GM19397 (cell line): ENCODE results near the gene PRICKLE1.
"Not testable (repeated sequence)": the region's sequence is repeated elsewhere in the genome, so short reads cannot be mapped to it uniquely, and the experiment has no call there.

Experiments
- ATAC-seq: cut with Tn5 transposase; IDR thresholded peaks from one replicate; pipeline ENCODE4 v1.9.1; 2021; ENCODE audit warnings: mild to moderate bottlenecking, moderate library complexity; ENCODE audit not compliant: unreplicated experiment

PRICKLE1 gene

DNA sequence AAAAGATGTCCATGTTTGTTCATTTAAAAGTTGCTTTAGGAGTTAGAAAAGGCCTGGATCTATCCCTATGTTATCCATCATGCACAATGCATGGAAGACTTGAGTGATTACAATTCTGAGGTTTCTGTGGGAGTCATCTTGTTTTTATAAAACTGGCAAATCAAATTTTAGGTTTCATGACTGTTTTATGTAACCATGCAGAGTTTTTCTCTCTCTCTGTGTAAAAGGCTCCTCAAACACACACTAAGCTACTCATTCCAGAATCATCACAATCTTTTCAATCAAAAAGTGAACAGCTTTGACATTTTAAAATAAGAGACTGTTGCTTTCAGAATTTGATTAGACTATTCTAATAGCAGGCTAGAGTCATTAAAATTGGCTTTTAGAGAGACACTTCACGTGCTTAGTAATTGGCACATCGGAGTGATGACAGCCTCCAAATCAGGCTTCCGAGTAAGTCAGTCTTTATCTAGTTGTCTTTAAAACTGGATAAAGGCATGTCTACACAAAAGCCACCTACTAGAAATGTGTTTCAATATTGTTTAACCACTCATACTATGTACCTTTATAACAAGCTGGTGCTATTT lies 31.9 kb downstream of the PRICKLE1 start:
- ATAC-seq: no peak

DNA sequence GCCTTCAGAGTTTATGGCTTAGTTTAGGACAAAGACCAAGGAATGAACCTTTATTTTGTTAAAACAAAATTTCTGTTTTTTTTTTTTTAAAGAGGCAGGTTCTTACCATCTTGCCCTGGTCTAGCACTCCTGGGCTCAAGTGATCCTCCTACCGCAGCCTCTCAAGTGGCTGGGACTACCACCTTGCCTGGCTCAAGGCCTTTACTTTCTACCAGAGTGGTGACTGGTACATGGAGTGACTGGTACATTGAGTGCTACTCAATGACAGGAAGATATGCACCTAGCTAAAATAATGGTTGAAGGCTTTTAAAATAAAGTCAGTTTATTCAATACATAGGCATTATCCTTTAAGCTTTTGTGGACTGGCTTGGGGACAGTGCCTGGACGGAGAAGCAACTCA lies 32.6 kb downstream of the PRICKLE1 start:
- ATAC-seq: no peak

DNA sequence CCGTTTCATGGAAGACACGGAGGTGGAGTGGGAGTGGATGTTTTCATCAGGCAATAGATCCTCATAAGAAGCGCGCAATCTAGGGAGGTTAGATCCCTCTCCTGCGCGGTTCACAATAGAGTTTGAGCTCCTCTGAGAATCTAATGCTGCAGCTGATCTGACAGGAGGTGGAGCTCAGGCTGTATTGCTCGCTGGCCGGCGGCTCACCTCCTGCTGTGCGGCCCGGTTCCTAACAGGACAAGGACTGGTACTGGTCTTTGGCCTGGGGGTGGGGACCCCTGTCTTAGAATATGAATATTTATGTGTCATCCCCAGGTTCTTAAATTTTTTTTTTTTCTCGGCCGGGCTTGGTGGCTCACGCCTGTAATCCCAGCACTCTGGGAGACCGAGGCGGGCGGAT lies 36.7 kb downstream of the PRICKLE1 start:
- ATAC-seq: no peak

DNA sequence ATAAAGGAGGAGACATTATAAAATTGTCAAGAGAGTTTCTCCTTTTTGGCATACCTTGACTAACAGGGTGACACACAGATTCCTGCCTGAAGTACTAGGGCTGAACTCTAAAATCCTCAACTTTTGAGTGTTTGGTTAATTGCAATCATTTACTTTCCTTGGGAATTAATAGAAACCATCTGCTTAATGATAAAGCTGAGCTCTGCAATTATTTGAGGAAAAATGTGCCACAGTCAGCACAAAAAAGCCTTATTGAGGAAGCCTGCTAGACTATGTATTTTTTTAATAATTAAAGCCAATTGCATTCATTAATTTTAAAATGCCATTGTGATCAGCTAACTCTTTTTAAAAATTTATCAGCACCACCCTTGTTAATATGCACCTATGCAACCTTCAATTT lies 38.7 kb downstream of the PRICKLE1 start:
- no peak for ATAC-seq

DNA sequence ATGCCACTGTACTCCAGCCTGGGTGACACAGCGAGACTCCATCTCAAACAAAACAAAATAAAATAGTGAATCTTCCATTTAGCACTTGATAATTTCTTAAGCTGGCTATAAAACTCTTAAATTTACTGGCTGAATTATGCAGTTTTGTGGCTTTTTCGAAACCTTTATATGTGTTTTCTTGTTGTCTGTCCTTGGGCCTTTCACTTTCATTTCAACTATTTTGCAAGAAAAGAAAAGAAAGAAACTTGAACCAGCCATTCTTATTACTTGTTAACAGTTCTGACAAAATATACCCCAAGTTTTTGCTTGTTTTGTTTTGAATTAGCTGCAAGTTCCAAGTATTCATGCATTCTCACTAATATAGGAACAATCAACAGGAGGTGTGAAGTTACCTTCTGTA lies 42.8 kb downstream of the PRICKLE1 start:
- ATAC-seq: no peak

DNA sequence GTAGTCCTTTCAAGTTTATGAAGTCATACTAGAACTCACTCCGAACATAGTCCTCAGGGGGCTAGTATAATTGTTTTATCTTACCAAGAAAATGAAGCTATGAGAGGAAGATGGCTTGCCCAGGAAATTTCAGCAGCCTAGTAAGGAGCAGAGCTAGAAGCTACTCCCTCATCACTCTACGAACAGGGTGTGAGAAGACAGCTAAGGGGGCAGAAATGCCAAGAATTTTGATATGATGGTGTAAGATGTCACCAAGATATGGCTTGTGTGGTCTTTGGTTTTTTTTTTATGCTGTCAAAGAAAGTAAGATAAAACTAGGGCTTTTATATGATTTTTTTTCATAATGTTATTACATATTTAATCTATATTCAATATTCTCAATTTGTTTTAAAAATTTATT lies 47.6 kb downstream of the PRICKLE1 start:
- no peak for ATAC-seq

DNA sequence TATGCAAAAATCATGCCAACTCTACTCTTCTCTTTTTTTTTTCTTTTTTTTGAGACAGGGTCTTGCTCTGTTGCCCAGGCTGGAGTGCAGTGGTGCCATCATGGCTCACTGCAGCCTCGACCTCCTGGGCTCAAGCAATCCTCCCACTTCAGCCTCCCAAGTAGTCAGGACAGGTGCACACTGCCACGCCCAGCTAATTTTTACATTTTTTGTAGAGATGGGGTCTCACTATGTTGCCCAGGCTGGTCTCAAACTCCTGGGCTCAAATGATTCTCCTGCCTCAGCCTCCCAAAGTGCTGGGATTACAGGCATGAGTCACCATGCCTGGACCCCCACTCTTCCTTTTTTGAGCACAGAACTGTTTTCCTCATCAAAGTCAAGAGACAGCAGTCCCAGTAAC lies 48.2 kb downstream of the PRICKLE1 start:
- not testable (repeated sequence) for ATAC-seq

DNA sequence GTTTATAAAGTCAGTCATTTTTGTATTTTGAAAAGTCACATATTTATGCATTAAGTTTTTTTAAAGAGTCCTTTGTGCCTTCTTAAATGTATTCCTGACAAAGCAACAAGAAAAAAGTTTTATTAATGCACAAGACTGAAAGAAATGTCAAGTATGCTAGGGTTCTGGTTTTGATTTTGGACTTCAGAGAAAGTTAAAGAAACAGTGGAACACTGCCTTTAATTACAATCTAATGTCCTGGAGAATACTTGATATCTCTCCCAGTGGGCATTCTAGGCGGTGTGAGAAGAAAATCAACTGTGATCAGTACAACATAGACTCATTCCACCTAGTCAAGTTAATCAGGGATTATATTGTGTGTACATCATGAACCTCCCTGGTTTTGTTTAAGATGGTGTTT lies 49.9 kb downstream of the PRICKLE1 start:
- ATAC-seq: no peak

DNA sequence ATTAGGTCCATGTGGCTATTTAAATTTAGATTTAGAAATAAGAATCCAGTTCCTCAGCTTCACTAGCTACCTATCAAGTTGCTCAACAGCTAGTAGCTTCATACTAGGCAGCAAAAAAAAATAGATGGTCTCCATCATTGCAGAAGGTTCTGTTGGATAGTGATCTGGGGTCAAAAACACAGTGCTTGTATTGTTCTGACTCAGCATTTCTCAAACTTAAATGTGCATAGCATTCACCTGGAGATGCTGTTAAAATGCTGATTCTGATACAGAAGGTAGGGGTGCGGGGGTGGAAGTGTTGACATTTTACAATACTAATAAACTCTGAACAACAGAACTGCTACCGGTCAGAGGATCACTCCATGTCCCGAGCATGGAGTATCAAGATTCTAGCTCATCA lies 51.3 kb downstream of the PRICKLE1 start:
- ATAC-seq: no peak

DNA sequence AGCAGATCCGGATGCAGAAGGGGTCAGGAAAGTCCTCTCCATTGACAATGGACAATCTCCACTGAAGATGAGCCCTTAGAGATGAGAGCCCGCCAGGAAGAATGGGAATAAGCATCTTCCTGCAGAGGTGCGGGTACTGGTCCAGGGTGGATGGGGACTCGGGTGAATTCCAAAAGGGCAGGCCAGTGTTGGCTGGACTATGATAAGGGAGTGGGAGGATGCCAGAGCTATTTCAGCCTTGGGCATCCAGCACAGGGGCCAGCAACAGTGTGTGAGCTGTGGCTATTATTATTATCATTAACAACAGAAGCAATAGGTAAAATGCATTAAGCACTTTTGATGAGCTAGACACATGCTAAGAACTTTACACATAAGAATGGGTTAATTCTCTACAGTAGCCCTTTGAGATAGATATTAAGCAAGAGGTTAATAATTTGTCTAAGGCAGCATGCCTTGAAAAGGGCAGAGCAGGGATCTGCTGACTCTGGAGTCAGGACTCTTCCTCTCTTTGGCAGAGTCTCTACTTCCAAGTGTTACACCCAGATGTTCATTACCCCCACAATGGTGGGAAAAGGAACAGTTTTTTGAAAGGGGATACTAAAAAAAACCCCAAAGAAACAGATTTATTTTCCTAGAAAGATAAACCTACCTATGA lies 55.2 kb downstream of the PRICKLE1 start:
- no peak for ATAC-seq

DNA sequence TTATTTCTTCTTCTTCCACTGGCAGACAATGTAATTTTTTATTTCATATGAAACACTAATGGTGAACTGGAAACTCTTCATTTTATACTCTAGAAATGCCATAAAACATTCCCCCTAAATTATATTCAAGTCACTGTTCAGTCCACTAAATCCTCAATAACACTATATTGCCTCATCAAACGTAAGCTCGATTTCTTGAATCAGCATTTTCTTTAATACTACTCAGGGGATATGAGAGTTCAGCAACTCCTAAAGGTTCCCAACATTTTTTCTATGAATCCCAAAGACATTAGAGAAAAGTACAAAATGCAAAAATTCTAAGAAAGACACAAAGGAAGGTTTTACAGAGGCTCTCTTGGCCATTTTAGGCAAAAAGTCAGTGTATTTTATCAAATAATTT lies 59.3 kb downstream of the PRICKLE1 start:
- no peak for ATAC-seq

DNA sequence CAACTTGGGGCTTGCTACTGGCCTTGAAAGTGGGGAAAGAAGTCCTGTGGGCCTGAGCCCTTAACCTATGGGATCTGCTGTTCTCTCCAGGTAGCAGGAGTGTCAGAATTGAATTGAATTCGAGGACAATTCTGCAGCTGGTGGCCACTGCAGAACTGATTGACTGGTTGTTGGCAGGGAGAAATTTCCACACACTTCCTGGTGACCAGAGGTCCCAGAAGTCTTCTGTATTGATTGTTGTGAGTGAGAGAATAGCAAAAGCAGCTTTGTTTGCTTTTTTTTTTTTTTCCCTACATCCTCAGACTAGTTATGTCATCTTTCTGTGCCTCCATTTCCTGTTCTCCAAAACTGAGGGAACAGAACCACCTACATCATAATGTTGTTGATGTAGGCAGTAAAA lies 64.1 kb downstream of the PRICKLE1 start:
- ATAC-seq: no peak

DNA sequence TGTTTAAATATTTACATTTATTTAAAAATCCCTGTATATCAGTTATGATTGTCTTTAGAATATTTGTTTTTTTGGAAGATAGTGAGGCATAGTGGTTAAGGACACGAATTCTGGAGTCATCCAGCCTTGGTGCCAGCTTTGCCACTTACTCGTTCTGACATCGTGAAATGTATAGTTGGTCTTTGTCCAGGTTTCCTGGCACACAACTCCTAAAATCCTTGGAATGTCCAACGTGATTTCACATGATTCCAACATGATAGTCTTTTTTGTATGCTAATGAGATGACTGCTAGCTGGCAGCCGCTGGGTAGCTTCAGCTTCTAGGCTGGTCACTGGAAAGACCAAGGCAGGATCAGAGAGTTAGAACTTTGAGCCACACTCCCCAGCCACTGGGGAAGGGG lies 64.8 kb downstream of the PRICKLE1 start:
- no peak for ATAC-seq

DNA sequence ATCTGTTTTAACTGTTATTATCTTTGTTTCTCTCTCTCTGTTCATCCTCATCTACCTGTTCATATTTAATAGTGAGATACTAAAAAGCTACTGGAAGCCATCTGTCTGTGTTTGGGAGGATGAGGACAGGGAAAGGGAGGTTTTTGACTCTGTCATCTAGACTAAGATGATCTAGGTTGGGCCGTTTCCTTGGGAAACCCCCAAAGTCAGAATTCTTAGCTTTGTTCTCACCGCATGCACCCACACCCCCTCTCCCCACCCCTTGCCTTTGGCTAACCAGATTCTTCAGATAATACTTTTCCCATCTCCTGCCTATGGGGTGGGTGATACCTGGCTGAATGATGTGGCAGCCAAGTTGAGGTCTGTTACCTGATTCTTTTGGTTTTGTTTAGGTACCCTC lies 73.0 kb downstream of the PRICKLE1 start:
- ATAC-seq: no peak

DNA sequence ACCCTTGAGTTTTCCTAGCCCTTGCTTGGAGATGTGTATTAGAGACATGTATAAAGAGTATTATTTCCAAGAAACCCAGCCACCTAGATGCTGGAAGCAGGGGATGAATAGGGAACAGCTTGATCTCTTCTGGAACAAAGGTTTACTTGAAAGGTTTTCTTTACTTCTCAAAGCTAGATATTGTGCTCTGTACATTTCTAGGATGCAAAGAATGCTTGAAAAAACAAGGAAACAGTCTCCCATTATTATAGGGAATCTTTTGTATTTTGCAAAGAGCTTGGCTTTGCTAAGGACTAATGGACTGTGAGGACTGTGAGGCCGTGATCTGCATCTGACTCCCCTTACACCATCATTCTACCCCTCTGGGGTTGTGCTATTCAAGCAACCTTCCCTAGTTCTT lies 77.9 kb downstream of the PRICKLE1 start:
- ATAC-seq: no peak

DNA sequence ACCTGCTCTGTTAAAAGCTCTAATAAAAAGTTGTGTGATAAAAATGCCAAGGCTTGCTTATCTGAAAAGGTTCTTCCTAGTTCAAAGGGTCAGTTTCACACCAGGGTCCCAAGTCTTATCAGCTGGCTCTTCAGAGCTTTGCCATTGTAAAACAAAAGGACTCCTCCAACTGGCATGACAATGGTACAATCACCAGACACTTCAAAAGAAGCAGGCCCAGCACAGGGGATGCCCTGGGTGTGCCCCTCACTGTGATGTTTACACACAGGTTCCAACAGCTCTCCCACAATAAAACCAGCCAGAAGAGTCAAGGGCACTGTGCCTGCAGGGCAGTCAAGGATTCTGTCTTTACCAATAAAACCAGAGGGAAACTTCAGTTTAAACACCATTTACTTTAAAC lies 78.7 kb downstream of the PRICKLE1 start:
- ATAC-seq: no peak

DNA sequence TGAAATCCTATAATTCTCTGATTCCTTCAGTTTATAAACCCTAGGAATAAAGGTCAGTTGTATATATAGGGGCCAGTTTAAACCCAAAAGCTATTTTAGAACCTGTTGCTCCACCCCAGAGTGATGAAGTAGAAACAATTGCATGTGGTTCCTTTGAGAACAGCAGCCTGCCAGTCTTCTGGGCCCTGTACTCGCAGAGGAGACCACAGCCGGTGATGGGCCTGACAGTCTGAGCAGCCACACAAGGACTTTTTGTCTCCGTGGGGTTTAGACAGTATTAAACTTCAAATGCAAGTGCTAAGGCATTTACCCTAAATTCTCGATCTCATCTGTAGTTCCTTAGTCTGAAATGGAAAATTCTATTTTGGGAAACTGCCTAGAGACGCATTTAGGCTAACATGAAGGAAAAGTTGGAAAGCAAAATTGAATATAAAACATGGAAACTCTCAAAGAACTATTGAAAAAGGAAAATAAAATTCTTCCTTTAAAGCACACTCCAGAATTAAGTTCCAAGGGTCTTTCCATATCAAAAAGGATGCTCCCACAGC lies 80.6 kb downstream of the PRICKLE1 start:
- ATAC-seq: no peak

DNA sequence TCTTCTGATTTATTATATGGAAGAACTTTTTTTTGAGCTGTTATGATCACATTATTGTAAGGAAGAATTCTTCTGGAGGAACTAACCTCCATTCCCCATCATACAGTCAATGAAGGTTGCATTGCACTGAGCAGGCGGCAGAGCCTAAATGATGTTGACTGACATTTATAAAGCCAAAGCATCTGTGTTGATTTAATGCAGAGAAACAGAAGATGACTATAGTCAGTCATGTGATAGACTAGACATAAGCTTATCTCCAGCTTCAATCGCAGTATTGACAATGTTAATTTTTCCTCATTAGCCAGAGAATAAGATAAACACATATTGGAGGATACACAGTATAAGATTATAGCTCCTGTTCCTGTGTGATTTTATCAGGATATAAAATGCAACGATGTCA lies 82.0 kb downstream of the PRICKLE1 start:
- ATAC-seq: no peak

DNA sequence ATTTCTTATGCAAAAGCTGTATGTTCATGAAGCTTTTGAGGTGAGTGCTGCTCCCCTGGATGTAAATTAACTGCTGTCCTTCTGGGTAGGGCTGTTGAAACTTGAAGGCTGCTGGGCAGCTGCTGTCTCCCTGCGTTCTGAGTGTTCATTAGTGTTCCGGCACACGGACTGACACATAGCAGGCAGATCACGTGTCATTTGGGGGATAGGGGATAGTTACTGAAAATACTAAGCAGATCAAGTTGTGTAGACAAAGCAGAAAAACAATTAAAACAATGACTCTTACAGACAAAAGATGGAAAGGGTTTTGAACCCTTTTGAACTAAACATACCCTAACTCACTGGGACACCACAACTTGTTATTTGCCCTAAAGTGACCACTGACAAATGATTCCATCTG lies 82.5 kb downstream of the PRICKLE1 start:
- no peak for ATAC-seq

DNA sequence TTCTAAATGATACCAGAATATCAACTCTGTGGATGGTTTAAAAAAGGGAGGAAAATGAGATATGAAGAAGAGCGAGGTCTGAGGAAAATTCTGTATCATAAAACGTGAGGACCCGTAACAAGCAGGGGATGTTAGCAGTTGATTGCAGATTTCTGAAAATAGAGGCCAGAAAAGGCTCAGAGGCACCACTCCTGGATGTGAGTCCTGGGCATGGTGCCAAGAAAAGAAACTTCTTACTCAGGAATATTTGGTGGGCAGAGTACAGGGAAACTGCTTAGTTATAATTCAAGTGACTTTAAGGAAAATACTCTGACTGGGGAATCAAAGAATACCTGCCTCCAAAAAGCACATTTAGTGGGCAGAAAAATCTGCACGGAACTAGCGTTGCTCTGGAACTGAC lies 85.5 kb downstream of the PRICKLE1 start:
- no peak for ATAC-seq

DNA sequence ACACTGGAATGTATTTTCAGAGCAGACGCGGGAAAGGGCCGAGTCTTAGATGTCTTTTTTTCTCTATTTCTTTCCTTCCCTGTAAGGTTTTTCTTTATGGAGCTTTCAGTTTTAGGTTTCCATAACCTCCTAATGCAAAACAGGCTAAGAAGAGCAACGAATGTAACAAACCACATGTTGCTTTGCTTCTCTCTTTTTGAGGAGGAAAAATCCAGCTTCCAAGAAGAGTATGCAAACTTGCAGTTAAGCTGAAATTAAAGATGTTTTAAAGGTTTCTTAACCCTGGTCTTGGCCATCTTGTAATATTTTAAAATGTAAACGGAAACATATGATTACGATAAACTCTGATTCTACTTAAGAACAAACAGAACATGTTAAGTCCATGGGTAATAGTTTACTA lies 86.9 kb downstream of the PRICKLE1 start:
- no peak for ATAC-seq

DNA sequence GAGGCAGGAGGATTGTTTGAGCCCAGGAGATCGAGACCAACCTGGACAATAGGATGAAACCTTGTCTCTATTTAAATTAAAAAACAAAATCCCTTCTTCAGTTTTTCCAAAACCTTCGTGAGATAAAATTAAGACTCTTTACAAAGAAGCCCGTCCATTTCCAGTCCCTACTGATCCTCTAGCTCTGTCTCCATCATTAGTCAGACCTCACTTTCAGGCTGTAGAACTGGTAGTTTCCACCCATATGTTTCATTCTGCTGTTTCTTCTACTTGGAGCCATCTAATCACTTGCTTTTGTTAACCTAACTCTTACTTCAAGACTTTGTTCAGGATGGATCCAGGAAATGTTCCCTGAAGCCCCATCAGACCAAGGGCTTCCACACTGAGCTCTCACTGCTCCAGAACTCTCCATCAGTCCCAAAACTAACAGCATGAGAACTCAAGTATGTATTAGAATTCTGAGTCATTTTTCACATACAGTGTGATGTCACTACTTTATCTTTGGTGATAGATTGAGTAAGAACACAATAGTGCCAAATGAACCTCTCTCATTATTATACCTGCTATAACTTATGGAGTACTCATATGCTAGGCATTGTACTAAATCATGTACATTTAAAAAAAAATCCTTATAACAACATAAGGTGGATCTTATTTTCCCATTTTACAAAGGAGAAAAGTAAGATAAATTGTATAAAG lies 90.8 kb downstream of the PRICKLE1 start:
- ATAC-seq: no peak
